ENCODE results near the gene DNAAF8.
"Not testable (repeated sequence)": the region's sequence is repeated elsewhere in the genome, so short reads cannot be mapped to it uniquely, and the experiment has no call there.

DNAAF8 gene

GRCh38 chr16:4780235-4780634 is 45.9 kb downstream of the DNAAF8 start:
- no peak for DNase-seq
- Histone ChIP-seq H3K9ac (ENCODE audit: low read length) (no peak overlapping the region), H3K4me1 (ENCODE audit: low read length) (no peaks in the 10 kb centered on the region), H3F3A (ENCODE audit: insufficient read depth, low read length) (no peaks in the 10 kb centered on the region), H3K36me3 (replicated peaks; ENCODE audit: insufficient read depth, low read length) (no peaks in the 10 kb centered on the region), H3K4me3 (ENCODE audit: low read length) (no peak overlapping the region), H3K79me2 (ENCODE audit: low read length) (no peaks in the 10 kb centered on the region), H3K9me2 (replicated peaks; ENCODE audit: insufficient read depth, low read length) (no peaks in the 10 kb centered on the region), H3K9me3 (replicated peaks; ENCODE audit: insufficient read depth, low read length) (no peaks in the 10 kb centered on the region), H3K27ac (ENCODE audit: low read length) (no peak overlapping the region), H3K4me2 (ENCODE audit: low read depth, low read length) (no peak overlapping the region), H2AFZ (ENCODE audit: low read length) (no peak overlapping the region), H3K27me3 (replicated peaks; ENCODE audit: insufficient read depth, low read length) (0 out of 2 replicates have a peak, but pooled peaks cover 1% of the 10 kb centered on the region), H4K20me1 (ENCODE audit: insufficient read depth, low read length) (no peaks in the 10 kb centered on the region)
- TF ChIP-seq EZH2phosphoT487 (IDR thresholded peaks at IDR 0.05; ENCODE audit: low read length) (no peak), EZH2 (optimal IDR thresholded peaks at IDR 0.05; ENCODE audit: low read depth, low read length) (no peak), CTCF (IDR thresholded peaks at IDR 0.05; ENCODE audit: low read length) (no peak)

- Histone ChIP-seq H4K20me1 (ENCODE audit: insufficient read depth, low read length) (no peaks in the 10 kb centered on the region), H3K27me3 (replicated peaks; ENCODE audit: insufficient read depth, low read length) (no peaks in the 10 kb centered on the region), H3K9me2 (replicated peaks; ENCODE audit: insufficient read depth, low read length) (no peaks in the 10 kb centered on the region), H3K36me3 (replicated peaks; ENCODE audit: insufficient read depth, low read length) (no peaks in the 10 kb centered on the region), H3K27ac (ENCODE audit: low read length) (no peak overlapping the region), H3K4me3 (ENCODE audit: low read length) (no peak overlapping the region), H3K79me2 (ENCODE audit: low read length) (no peaks in the 10 kb centered on the region), H3K9ac (ENCODE audit: low read length) (no peak overlapping the region), H3K9me3 (replicated peaks; ENCODE audit: insufficient read depth, low read length) (no peaks in the 10 kb centered on the region), H2AFZ (ENCODE audit: low read length) (no peak overlapping the region), H3K4me2 (ENCODE audit: low read depth, low read length) (no peak overlapping the region), H3K4me1 (ENCODE audit: low read length) (no peaks in the 10 kb centered on the region), H3F3A (ENCODE audit: insufficient read depth, low read length) (no peaks in the 10 kb centered on the region)
- no peak for TF ChIP-seq EZH2phosphoT487 (IDR thresholded peaks at IDR 0.05; ENCODE audit: low read length)
- TF ChIP-seq CTCF (IDR thresholded peaks at IDR 0.05; ENCODE audit: low read length), result no peak
- no peak for DNase-seq
These were observed 49.1 kb downstream of the DNAAF8 start for GRCh38 chr16:4783251-4783950.

- H3K9me3 ChIP-seq (replicated peaks; ENCODE audit: insufficient read depth, low read length), result no peaks in the 10 kb centered on the region
- no peak for DNase-seq
- no peaks in the 10 kb centered on the region for H3K4me1 ChIP-seq (ENCODE audit: low read length)
- H3K36me3 ChIP-seq (replicated peaks; ENCODE audit: insufficient read depth, low read length), result no peaks in the 10 kb centered on the region
- TF ChIP-seq EZH2 (optimal IDR thresholded peaks at IDR 0.05; ENCODE audit: low read depth, low read length) (no peak), EZH2phosphoT487 (IDR thresholded peaks at IDR 0.05; ENCODE audit: low read length) (no peak), CTCF (IDR thresholded peaks at IDR 0.05; ENCODE audit: low read length) (no peak)
- H3K4me2 ChIP-seq (ENCODE audit: low read depth, low read length), result no peak overlapping the region
- no peaks in the 10 kb centered on the region for H3K79me2 ChIP-seq (ENCODE audit: low read length)
- no peak overlapping the region for H3K4me3 ChIP-seq (ENCODE audit: low read length)
- H2AFZ ChIP-seq (ENCODE audit: low read length), result no peak overlapping the region
- H4K20me1 ChIP-seq (ENCODE audit: insufficient read depth, low read length), result no peaks in the 10 kb centered on the region
- no peak overlapping the region for H3K27ac ChIP-seq (ENCODE audit: low read length)
- H3K9me2 ChIP-seq (replicated peaks; ENCODE audit: insufficient read depth, low read length), result no peaks in the 10 kb centered on the region
- no peaks in the 10 kb centered on the region for H3K27me3 ChIP-seq (replicated peaks; ENCODE audit: insufficient read depth, low read length)
- no peak overlapping the region for H3K9ac ChIP-seq (ENCODE audit: low read length)
- H3F3A ChIP-seq (ENCODE audit: insufficient read depth, low read length), result no peaks in the 10 kb centered on the region
These were observed 49.6 kb downstream of the DNAAF8 start for GRCh38 chr16:4783951-4784336.

GRCh38 chr16:4784444-4784987 is 50.2 kb downstream of the DNAAF8 start:
- not testable (repeated sequence) for H3K4me3 ChIP-seq (ENCODE audit: low read length); H3K4me2 ChIP-seq (ENCODE audit: low read depth, low read length); H2AFZ ChIP-seq (ENCODE audit: low read length); H3K9ac ChIP-seq (ENCODE audit: low read length); H3K79me2 ChIP-seq (ENCODE audit: low read length); DNase-seq; H3K27me3 ChIP-seq (replicated peaks; ENCODE audit: insufficient read depth, low read length); H3F3A ChIP-seq (ENCODE audit: insufficient read depth, low read length); H3K36me3 ChIP-seq (replicated peaks; ENCODE audit: insufficient read depth, low read length); H3K4me1 ChIP-seq (ENCODE audit: low read length); H4K20me1 ChIP-seq (ENCODE audit: insufficient read depth, low read length); H3K27ac ChIP-seq (ENCODE audit: low read length); H3K9me3 ChIP-seq (replicated peaks; ENCODE audit: insufficient read depth, low read length); H3K9me2 ChIP-seq (replicated peaks; ENCODE audit: insufficient read depth, low read length)

Data from MM.1S (cell line).